Activated T-cell treated with anti-CD3 and anti-CD28 coated beads for 1 hour (primary cell): Measurements from ENCODE around the gene TCF12.

ENCODE experiments used
- DNase-seq: peaks from one replicate; pipeline ENCODE4 v3.0.0-alpha.2; 2020; ENCODE audit warnings: low read depth

The TCF12 gene

DNA sequence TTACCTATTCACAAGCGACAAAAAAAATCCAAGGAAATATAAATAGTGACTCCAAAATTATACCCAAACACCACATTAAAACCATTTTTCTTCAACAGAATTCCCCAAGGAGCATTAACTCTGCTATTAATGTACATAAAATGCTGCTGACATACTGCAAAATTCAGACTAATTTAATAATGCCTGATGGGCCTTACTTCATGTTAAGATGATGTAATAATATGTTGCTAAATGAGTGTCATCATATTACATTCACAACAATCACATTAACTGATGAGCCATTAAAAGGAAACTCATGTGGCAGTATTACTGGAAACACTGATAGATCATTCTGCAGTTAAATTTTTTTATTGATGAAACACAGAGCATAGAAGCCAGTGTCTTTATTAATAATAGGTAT is 253.0 kb downstream of the TCF12 start:
- DNase-seq, result no peak

GRCh38 chr15:57172925-57173324 is 254.5 kb downstream of the TCF12 start:
- DNase-seq, result no peak

DNA sequence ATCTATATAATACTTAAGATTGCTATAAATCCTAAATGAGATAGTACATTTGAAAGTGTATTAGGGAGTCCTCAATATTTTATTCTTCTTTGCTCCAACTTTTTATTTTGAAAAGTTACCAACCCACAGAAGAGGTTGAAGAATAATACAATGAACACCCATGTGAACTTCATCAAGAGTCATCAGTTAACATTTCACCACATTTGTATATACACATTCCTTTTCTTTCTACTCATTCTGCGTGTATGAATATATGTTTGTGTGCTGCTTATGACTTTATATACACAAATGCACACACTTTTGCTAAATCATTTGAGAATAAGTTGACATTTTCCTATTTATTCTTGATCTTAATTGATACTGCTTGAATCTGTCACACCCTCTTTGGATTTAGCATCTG is 264.6 kb downstream of the TCF12 start:
- DNase-seq, result no peak

DNA sequence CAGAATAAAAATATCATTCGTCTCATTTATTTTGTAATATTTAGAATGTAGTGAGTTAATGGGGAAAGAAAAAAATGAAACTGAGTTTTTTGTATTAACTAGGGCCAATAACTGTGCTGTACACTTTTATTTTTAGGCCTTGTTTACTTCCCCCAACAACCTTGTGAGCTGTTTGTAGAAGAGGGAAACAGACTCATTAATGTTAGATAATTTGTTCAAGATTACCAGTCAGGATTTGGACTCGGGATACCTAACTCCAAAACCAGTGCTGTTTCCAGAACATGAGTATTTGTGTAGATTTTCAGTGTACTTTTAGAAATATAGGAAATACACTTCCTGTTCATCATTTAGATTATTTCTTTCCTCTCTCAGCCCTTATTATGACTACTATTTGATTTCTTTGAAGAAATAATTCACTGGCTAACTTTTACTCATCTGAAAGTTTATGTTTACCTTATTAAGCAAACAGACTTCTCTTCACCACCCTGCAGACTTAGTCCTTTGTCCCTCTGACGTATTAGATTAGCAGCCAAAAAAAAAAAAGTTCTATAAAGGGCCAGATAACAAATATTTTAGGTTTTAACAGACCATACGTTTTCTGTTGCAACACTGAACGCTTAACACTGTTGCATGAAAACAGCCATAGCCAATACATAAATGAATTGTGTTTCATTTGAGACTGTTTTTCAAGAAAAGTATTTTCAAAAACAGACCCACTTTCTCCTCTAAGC is 265.3 kb downstream of the TCF12 start:
- DNase-seq, result no peak

GRCh38 chr15:57184502-57184901 is 266.1 kb downstream of the TCF12 start:
- DNase-seq, result no peak

- no peak for DNase-seq
These were observed 267.1 kb downstream of the TCF12 start for GRCh38 chr15:57185507-57186074.

GRCh38 chr15:57189466-57189865 is 271.0 kb downstream of the TCF12 start:
- DNase-seq, result no peak

- no peak for DNase-seq
These were observed 271.8 kb downstream of the TCF12 start for GRCh38 chr15:57190208-57190607.

GRCh38 chr15:57193161-57193560 is 274.7 kb downstream of the TCF12 start:
- DNase-seq, result no peak

GRCh38 chr15:57195326-57195725 is 276.9 kb downstream of the TCF12 start:
- DNase-seq, result no peak

GRCh38 chr15:57196865-57197264 is 278.4 kb downstream of the TCF12 start:
- DNase-seq, result no peak

- DNase-seq, result no peak
These were observed 279.7 kb downstream of the TCF12 start for GRCh38 chr15:57198131-57198530.

- DNase-seq, result no peak
These were observed 280.3 kb downstream of the TCF12 start for GRCh38 chr15:57198654-57199291.

GRCh38 chr15:57201578-57201977 is 283.1 kb downstream of the TCF12 start:
- no peak for DNase-seq

- DNase-seq, result no peak
These were observed 285.5 kb downstream of the TCF12 start for GRCh38 chr15:57203906-57204305.

GRCh38 chr15:57205027-57205855 is 286.8 kb downstream of the TCF12 start:
- DNase-seq, result no peak

DNA sequence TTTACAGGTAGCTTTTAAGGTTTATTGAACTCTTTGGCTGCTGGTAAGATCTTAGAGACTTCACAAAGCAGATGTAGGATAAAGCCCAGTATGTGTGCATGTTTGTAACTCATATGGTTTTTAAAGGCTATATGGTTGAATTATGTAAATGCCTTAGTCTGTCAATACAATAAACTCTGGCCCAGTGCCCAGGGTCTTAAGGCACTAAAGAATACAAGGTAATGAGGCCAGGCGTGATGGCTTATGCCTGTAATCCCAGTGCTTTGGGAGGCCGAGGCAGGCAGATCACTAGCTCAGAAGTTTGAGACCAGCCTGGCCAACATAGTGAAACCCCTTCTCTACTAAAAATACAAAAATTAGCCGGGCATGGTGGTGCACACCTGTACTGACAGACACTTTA is 287.6 kb downstream of the TCF12 start:
- no peak for DNase-seq

- DNase-seq, result no peak
These were observed 295.4 kb downstream of the TCF12 start for GRCh38 chr15:57213862-57214261.

DNA sequence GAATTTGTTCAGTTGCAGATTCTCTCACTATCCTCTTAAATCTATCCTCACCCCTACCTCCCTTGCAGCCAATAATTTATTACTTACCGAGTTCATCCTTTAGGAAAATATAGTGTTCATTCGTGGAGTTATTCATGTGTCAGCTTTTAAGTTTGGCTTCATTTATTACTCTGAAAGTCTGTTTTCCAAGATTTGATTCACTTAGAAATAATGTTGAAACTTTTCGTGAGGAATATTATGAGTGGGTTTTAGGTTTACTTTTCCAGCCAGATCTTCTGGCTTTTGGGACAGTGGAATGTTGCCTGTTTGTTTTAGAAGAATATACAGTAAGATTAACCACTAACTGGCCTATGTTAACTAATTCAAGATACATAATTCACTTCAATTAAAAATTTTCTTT is 296.9 kb downstream of the TCF12 start:
- DNase-seq, result no peak

DNA sequence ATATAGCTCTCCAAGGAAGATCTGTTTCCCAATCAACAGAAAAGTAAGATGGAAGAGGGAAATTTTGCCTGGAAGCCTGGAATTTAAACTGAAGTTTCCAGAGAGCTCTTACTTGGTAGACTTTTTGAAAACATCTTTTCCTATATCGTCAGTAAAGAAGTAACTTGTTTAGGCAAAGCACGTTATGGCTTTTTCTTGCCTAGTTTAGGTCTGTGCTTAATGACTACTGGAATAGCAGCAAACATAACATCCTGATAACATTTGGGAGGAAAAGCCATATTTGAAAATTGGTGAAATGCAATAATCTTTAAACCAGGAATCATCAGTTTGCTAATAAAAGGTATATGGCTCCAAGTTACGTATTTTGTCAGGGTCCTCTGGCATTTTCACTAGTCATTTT is 297.4 kb downstream of the TCF12 start:
- no peak for DNase-seq

- no peak for DNase-seq
These were observed 297.8 kb downstream of the TCF12 start for GRCh38 chr15:57216288-57216687.

DNA sequence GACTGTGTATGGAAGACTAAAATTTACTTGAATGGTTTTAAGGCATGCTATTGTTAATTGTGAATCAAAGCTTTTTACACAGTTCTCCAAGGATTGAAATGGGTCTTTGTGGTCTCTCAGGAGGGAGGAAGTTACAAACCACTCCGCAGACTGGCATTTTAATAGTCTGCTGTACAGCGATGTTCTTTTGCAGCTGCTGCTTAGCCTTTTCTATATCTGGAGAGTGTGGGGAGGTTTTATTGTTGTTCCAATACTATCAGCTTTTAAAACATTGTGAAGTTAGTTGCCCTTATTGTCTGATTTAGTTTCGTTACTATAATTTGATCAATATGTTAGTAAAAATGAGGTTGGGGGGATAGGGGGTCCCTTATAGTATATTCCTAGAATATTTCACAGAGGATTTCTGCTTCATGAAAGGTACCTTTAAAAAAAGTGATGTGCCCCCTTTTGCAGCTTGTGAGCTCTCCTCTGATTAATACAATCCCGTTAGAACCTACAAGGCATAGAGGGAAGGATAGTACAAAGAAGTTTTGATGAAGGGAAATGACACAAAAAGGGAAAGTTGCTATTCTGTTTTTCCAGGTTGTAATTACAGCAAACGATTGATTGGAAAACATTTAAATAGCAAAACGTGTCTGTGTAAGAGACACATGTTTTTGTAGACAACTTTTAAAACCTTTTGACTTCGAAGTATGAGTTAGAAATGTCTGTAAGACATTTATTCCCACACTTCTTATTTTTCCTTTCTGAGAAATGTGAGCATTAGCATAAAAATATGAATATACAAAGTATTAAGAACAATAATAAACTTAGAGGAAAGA is 299.5 kb downstream of the TCF12 start:
- DNase-seq, result no peak
